ENCODE measurements around the gene MDFI. TPM values are rescaled to one million over a fixed set of nuclear protein-coding genes. Genes with fewer than 3 reads are reported as not detected.
"Not testable (repeated sequence)": the region's sequence is repeated elsewhere in the genome, so short reads cannot be mapped to it uniquely, and the experiment has no call there.

The MDFI gene
- total RNA-seq, 1 donor from 2014 or later: 36.7 TPM

GRCh38 chr6:41602864-41603608 lies 35.2 kb upstream of the MDFI start:
- DNase-seq (ENCODE audit: low spot score): peak; percentile 85

- no peak for DNase-seq (ENCODE audit: low spot score)
Measured at GRCh38 chr6:41604006-41604405, 34.3 kb upstream of the MDFI start.

- DNase-seq (ENCODE audit: low spot score): no peak
Measured at GRCh38 chr6:41605649-41606048, 32.6 kb upstream of the MDFI start.

GRCh38 chr6:41607036-41607435 lies 31.2 kb upstream of the MDFI start:
- no peak for DNase-seq (ENCODE audit: low spot score)

GRCh38 chr6:41607736-41608135 lies 30.5 kb upstream of the MDFI start:
- DNase-seq (ENCODE audit: low spot score): no peak

GRCh38 chr6:41608443-41609151 lies 29.7 kb upstream of the MDFI start:
- DNase-seq (ENCODE audit: low spot score): no peak

- no peak for DNase-seq (ENCODE audit: low spot score)
Measured at GRCh38 chr6:41614715-41615114, 23.6 kb upstream of the MDFI start.

- DNase-seq (ENCODE audit: low spot score): no peak
Measured at GRCh38 chr6:41615311-41615710, 23.0 kb upstream of the MDFI start.

- DNase-seq (ENCODE audit: low spot score): no peak
Measured at GRCh38 chr6:41618598-41618997, 19.7 kb upstream of the MDFI start.

GRCh38 chr6:41619193-41619592 lies 19.1 kb upstream of the MDFI start:
- not testable (repeated sequence) for DNase-seq (ENCODE audit: low spot score)

GRCh38 chr6:41621367-41621766 lies 16.9 kb upstream of the MDFI start:
- DNase-seq (ENCODE audit: low spot score): no peak

GRCh38 chr6:41621802-41622201 lies 16.5 kb upstream of the MDFI start:
- DNase-seq (ENCODE audit: low spot score): no peak

GRCh38 chr6:41622206-41622988 lies 15.9 kb upstream of the MDFI start:
- no peak for DNase-seq (ENCODE audit: low spot score)

- DNase-seq (ENCODE audit: low spot score): no peak
Measured at GRCh38 chr6:41623330-41623729, 14.9 kb upstream of the MDFI start.

GRCh38 chr6:41624621-41625380 lies 13.5 kb upstream of the MDFI start:
- no peak for DNase-seq (ENCODE audit: low spot score)

- DNase-seq (ENCODE audit: low spot score): peak; percentile 58
Measured at GRCh38 chr6:41625442-41625841, 12.8 kb upstream of the MDFI start.

- no peak for DNase-seq (ENCODE audit: low spot score)
Measured at GRCh38 chr6:41626022-41626421, 12.2 kb upstream of the MDFI start.

- no peak for DNase-seq (ENCODE audit: low spot score)
Measured at GRCh38 chr6:41626917-41627316, 11.4 kb upstream of the MDFI start.

- no peak for DNase-seq (ENCODE audit: low spot score)
Measured at GRCh38 chr6:41629128-41629527, 9.1 kb upstream of the MDFI start.

GRCh38 chr6:41630069-41630468 lies 8.2 kb upstream of the MDFI start:
- DNase-seq (ENCODE audit: low spot score): no peak

- no peak for DNase-seq (ENCODE audit: low spot score)
Measured at GRCh38 chr6:41630946-41631345, 7.3 kb upstream of the MDFI start.

Data from ureter (tissue), 1 donor.